AG10803 (cell line): ENCODE data around the gene ZNF280D.

Experiments
- DNase-seq: peaks from one replicate; pipeline ENCODE4 v3.0.0; 2010; ENCODE audit warnings: low read depth
- H3K4me3 ChIP-seq: 2 replicates; pipeline ENCODE4 v1.5.1; 2011; ENCODE audit warnings: mild to moderate bottlenecking, low read length, control low read depth
- TF ChIP-seq, protein P1 (sequence below): conservative IDR thresholded peaks from 2 replicates; pipeline ENCODE4 v1.5.1; 2011; ENCODE audit warnings: mild to moderate bottlenecking, low read length, control low read depth, inconsistent platforms

The ZNF280D gene

DNA sequence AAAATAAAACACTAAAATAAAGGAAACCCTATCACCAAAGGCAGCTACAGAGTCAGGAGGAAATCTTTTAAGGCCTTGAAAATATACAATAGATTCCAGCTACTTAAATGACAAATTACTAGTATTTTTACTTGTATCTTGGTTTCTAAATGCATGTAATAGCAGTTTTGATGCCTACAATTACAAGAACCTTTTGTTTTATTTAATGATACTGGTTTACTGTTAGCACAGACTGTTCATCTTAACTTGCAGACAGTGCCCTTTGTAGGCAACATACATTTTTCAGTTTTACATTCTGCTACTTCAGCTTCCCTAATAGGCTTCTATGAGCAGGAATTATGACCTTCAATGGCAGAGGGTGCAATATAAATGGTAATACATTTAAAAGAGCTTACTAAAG is 54.1 kb downstream of the ZNF280D start:
- H3K4me3 ChIP-seq: no peak overlapping the region
- DNase-seq: no peak
- TF ChIP-seq, protein P1, sequence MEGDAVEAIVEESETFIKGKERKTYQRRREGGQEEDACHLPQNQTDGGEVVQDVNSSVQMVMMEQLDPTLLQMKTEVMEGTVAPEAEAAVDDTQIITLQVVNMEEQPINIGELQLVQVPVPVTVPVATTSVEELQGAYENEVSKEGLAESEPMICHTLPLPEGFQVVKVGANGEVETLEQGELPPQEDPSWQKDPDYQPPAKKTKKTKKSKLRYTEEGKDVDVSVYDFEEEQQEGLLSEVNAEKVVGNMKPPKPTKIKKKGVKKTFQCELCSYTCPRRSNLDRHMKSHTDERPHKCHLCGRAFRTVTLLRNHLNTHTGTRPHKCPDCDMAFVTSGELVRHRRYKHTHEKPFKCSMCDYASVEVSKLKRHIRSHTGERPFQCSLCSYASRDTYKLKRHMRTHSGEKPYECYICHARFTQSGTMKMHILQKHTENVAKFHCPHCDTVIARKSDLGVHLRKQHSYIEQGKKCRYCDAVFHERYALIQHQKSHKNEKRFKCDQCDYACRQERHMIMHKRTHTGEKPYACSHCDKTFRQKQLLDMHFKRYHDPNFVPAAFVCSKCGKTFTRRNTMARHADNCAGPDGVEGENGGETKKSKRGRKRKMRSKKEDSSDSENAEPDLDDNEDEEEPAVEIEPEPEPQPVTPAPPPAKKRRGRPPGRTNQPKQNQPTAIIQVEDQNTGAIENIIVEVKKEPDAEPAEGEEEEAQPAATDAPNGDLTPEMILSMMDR: no peak

DNA sequence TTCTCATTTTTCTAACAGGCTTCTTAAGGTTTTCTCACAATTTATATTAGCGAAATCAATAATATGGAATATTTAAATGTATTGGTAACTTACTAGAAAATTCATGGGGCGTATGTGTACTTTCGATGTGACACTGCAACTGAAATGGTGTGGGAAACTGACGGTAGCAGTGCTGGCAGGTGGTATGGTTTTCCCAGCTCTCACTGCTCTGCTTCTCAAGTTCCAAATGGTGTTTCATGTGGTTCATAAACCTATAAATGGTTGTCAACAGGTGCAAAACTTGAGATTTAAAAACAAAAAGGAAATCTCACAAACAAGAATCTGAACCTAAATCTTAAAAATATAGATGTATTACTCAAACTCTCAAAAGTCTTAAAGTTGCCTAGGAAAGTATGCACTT is 54.7 kb downstream of the ZNF280D start:
- H3K4me3 ChIP-seq: no peak overlapping the region
- TF ChIP-seq, protein P1: no peak
- no peak for DNase-seq

DNA sequence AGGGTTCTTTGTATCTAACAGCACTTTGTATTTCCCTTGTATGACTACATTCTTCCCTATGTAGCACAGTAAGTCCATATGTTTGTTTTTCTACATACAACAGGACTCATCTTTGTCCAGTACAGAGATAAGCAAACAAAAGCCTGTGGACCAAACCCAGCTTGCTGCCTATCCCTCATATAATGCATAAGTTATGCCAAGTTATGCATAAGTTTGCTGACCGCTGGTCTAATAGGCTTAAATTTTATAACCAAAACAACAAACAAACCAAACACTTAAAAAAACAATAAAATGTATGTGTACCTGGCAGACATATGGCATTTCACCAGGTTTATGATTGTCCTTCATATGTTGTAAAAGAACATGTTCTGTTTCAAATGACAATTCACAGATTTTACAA is 56.0 kb downstream of the ZNF280D start:
- DNase-seq: no peak
- TF ChIP-seq, protein P1: no peak

DNA sequence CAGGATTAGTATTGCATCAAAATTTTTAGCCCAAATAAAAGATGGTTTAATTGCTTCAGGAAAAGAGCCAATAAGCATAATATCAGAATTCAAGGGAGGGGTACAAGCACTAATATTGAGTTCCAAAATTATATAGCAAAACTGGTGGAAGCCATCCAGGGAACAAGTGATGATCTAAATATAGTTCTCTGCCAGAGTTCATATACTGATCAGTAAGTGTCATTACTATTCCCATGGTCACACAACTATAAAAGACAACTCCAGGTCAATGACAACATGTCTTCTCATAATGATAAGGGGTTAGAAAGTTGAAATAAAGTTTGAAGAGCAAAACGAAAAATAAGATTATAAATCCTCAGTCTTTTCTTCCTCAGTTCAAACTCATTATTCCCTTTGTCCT is 57.4 kb downstream of the ZNF280D start:
- DNase-seq: no peak
- TF ChIP-seq, protein P1: no peak
- no peak overlapping the region for H3K4me3 ChIP-seq

More for the DNA sequence above, 56.0 kb downstream of the ZNF280D start:
- no peak overlapping the region for H3K4me3 ChIP-seq

DNA sequence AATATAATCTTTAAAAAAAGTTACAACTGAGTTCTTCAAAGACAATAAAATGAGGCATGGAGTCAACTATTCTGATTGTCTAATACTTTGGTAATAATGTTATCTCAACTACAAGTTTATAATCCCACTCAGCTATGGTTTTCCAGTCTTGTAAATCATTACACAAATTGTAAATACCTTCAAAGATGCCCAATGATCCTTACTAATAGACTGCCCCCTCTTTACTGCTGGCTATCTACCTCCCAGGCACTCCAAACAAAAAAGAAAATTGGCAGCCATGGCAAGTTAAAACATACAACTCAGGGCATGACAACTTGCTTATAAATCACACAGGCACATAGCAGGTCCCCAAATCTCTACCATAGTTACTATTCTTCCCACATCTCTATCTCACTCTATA is 58.5 kb downstream of the ZNF280D start:
- TF ChIP-seq, protein P1: no peak
- no peak overlapping the region for H3K4me3 ChIP-seq
- DNase-seq: no peak

DNA sequence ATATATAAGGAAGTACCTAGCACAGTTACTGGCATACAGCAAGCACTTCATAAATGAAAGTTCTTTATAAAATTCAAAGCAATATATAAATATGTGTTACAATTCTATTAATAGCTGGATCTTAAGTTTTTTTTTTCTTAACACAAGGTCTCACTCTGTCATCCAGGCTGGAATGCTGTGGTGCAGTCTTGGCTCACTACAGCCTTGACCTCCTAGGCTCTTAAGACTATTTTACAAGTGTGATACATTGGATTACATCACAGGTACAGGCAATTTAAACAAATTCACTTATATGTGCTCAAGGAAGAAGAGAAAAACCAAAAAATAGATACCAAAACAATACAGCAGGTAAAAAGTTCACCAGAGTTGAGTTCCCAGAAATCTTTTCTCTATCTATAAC is 60.6 kb downstream of the ZNF280D start:
- TF ChIP-seq, protein P1: no peak
- H3K4me3 ChIP-seq: no peak overlapping the region
- peak; percentile 62 for DNase-seq

DNA sequence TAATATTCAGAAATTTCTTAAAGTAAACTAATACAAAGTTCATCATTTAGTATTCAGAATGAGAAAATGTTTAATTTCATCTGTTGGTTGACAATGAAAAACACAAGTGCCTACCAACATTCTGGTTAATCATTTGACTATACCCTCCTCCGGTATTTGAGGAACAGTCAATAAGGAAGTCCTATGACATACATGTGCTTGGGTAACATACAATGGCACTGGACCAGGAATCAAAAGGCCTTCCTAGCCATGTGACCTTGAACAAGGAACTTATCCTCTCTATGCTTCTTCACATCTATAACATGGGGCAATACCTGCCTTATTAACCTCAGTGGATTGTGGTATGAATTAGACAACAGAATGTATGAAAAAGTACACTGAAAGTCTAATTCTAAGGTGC is 65.8 kb downstream of the ZNF280D start:
- H3K4me3 ChIP-seq: no peak overlapping the region
- TF ChIP-seq, protein P1: no peak
- DNase-seq: no peak
